ENCODE measurements around the gene GPX3.

- TF ChIP-seq, protein P1, sequence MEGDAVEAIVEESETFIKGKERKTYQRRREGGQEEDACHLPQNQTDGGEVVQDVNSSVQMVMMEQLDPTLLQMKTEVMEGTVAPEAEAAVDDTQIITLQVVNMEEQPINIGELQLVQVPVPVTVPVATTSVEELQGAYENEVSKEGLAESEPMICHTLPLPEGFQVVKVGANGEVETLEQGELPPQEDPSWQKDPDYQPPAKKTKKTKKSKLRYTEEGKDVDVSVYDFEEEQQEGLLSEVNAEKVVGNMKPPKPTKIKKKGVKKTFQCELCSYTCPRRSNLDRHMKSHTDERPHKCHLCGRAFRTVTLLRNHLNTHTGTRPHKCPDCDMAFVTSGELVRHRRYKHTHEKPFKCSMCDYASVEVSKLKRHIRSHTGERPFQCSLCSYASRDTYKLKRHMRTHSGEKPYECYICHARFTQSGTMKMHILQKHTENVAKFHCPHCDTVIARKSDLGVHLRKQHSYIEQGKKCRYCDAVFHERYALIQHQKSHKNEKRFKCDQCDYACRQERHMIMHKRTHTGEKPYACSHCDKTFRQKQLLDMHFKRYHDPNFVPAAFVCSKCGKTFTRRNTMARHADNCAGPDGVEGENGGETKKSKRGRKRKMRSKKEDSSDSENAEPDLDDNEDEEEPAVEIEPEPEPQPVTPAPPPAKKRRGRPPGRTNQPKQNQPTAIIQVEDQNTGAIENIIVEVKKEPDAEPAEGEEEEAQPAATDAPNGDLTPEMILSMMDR (IDR thresholded peaks at IDR 0.05): no peak
- TF ChIP-seq POLR2A (IDR thresholded peaks at IDR 0.05): no peak
Observed at GRCh38 chr5:151036556-151036955, 16.2 kb downstream of the GPX3 start.

Data from thyroid gland (tissue), 4 donors.